ENCODE measurements around the gene ASCL2. TPM values are rescaled to one million over a fixed set of nuclear protein-coding genes. Genes with fewer than 3 reads are reported as not detected.
A peak's percentile ranks its signal among the peaks of the same experiment; 100 is the strongest.

The ASCL2 gene
- total RNA-seq, 1 donor from 2014 or later: not detected

DNA sequence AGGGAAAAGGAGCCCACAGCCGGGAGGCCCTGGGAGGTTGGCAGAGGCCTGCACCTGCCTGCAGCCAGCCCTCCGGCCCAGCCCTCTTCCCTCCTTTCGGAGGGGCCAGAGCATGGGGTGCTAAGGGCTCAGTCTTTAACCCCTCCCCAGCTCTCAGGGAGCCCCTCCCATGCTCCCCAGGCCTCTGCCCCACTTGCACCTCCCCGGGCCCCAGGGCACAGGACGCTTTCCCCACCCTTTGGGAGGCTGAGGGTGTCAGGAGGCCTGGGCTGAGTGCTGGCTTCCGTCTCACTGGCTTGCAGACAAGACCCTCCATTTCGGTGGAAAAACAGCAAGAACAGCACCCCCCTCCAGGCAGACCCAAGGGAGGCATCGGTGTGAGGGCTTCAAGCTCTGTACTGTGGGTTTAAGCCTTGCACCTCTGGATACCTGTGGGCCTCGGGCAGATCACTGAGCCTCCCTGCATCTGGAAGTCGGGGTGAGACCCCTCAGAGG lies 7.3 kb downstream of the ASCL2 start:
- intact Hi-C loops (cut with DNase I): no loop called here
- no peaks in the 10 kb centered on the region for H3K4me1 ChIP-seq
- H3K4me3 ChIP-seq: no peak overlapping the region
- no peak overlapping the region for H3K27ac ChIP-seq
- no peaks in the 10 kb centered on the region for H3K9me3 ChIP-seq
- DNase-seq (ENCODE audit: low spot score in 2 of 2): no peak
- TF ChIP-seq, protein P1, sequence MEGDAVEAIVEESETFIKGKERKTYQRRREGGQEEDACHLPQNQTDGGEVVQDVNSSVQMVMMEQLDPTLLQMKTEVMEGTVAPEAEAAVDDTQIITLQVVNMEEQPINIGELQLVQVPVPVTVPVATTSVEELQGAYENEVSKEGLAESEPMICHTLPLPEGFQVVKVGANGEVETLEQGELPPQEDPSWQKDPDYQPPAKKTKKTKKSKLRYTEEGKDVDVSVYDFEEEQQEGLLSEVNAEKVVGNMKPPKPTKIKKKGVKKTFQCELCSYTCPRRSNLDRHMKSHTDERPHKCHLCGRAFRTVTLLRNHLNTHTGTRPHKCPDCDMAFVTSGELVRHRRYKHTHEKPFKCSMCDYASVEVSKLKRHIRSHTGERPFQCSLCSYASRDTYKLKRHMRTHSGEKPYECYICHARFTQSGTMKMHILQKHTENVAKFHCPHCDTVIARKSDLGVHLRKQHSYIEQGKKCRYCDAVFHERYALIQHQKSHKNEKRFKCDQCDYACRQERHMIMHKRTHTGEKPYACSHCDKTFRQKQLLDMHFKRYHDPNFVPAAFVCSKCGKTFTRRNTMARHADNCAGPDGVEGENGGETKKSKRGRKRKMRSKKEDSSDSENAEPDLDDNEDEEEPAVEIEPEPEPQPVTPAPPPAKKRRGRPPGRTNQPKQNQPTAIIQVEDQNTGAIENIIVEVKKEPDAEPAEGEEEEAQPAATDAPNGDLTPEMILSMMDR (IDR thresholded peaks at IDR 0.05): no peak
- no peaks in the 10 kb centered on the region for H3K27me3 ChIP-seq
- no peaks in the 10 kb centered on the region for H3K36me3 ChIP-seq

DNA sequence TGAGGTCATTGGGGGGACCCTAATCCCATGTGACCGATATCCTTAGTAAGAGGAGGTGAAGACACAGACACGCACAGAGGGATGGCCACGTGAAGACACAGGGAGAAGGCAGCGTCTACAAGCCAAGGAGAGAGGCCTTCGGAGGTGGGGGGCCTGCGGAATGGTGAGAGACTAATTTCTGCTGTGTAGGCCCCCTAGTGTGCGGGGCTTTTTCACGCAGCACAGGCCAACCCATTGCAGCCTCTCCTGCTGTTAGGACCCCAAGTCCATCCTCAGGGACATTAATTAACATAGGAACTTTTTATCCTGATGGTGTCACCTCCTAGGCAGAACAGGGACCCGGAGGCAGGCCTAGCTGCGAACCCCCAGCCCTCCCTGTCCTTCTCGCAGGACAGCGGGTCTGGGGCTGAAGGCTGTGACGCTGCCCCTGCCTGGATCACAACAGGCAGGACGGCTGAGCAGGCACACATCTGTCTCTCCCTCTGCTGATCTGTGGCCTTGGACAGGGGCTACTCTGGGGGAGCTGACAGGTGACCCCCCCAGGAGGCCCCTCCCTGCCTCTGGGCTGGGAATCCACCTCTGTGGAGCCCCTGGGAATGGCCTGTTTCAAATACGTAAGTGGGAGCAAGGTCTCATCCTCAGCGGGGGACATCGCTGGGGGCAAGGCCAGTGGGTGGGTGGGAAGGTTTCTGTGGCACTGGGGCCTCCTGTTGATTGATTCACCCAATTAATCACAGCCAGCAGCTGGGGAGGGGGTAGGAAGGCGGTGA lies 7.9 kb downstream of the ASCL2 start:
- no peak overlapping the region for H3K27ac ChIP-seq
- peak in 1 of 2 donors; percentile 47 for DNase-seq (ENCODE audit: low spot score in 2 of 2)
- TF ChIP-seq, protein P1 (IDR thresholded peaks at IDR 0.05): no peak
- H3K4me1 ChIP-seq: no peaks in the 10 kb centered on the region
- H3K36me3 ChIP-seq: no peaks in the 10 kb centered on the region
- intact Hi-C loops (cut with DNase I): no loop called here
- no peaks in the 10 kb centered on the region for H3K9me3 ChIP-seq
- no peaks in the 10 kb centered on the region for H3K27me3 ChIP-seq
- no peak overlapping the region for H3K4me3 ChIP-seq

DNA sequence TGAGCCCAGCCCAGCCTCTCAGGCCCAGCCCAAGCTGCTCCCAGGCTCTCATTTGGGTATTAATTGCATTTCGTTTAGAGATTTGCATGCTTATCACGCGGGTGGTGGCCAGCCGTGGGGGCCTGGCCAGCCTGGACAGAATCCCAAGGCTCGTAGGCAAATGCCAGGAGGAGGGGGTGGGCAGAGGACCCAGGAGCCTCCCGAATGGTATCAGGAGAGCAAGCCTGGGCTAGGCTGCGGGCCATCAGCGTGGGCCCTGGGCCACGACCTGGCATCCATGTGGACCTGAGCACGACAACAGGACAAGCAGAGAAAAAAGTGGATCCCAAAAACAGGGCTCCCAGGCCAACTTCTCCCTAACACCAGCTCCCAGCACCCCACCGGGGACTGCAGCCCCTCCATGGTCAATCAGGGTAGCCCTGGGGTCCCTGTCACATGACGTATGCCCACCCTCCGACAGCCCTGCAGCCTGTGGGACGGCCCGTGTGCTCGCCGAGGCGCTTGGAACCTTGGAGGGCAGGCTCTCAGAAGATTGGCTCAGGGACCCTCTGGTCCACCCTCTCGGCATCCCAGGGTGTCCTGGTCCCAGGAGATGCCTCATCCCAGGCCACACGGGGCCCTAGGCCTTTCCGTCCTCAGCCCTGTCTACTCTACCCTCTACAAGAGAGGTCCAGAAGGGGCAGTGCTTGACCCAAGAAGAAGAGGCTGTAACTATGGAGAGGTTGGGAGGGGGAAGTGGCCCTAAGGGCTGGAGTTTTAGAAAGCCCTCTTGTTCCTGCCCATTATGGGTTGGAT lies 8.8 kb downstream of the ASCL2 start:
- no peak overlapping the region for H3K4me3 ChIP-seq
- TF ChIP-seq, protein P1 (IDR thresholded peaks at IDR 0.05): no peak
- H3K27ac ChIP-seq: no peak overlapping the region
- peak in 1 of 2 donors; percentile 43 for DNase-seq (ENCODE audit: low spot score in 2 of 2)
- no peaks in the 10 kb centered on the region for H3K27me3 ChIP-seq
- H3K4me1 ChIP-seq: no peaks in the 10 kb centered on the region
- intact Hi-C loops (cut with DNase I): no loop called here
- H3K9me3 ChIP-seq: no peaks in the 10 kb centered on the region
- no peaks in the 10 kb centered on the region for H3K36me3 ChIP-seq

DNA sequence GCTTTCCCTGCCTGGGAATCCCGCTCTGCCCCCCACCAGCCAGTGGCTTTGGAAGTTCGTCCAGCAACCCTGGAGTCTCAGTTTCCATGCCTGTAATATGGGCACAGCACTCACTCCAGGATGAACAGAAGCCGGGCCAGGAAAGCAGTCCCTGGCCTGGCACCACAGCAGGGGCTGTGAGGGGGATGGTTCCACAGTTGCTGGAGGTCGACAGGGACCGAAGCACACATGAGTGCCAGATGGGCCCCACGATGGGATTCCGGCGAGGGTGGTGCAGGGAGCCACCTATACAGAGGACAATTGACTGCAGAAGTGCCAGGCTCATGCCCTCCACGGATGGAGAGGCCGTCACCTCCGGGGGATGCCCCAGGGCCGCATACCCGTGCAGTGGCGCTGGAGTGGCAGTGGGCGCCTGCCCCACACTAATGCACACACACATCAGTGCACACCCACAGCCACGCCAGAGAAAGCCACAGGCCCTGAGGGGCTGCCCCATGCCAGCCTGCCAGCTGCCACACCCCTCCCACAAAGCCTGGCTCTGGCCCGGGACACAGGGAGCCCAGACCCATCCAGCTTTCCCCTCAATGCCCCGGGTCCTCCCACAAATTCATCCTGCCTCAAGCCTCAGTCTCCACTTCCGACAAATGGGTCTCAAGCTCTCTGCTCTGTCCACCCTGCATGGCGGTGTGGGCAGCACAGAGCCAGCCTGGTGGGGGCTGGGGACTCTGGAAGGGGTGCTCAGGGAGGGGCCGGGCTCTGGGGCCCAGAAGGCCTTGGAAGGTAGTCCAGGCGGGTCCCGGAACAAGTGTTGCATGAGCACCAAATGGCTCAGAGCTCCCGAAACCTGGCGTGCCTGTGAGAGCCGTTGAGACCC lies 9.7 kb downstream of the ASCL2 start:
- TF ChIP-seq, protein P1 (IDR thresholded peaks at IDR 0.05): no peak
- Histone ChIP-seq H3K9me3 (no peaks in the 10 kb centered on the region), H3K4me1 (no peaks in the 10 kb centered on the region), H3K36me3 (no peaks in the 10 kb centered on the region), H3K27ac (no peak overlapping the region), H3K27me3 (no peaks in the 10 kb centered on the region), H3K4me3 (no peak overlapping the region)
- DNase-seq (ENCODE audit: low spot score in 2 of 2): peak in 1 of 2 donors; percentile 57
- intact Hi-C loops (cut with DNase I): no loop called here

DNA sequence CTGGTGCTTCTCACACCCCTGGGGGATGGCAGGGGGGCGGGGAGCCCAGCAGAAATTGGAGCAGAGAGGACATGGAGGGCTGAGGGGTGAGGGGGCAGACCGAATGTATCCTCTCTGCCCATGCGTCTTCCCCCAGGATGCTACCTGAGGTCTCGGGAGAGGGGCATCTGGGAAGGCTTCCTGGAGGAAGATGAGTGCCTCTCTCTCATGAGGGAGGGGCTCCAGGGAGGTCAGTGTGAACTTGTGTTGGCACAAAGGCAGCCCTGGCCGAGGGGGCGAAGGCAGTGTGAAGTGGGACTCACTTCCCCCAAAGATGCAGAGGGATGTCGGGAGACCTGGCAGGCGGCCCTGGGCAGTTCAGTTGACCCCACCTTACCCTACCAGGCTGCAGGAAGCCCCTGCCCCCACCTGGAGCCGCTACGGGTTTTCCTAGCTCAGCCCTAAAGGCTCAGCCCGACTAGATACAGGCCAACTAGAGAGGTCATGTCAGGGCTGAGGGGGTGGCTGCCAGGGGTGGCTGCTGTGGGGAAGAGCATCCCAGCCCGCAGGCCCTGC lies 10.4 kb downstream of the ASCL2 start:
- Histone ChIP-seq H3K4me3 (no peak overlapping the region), H3K4me1 (no peaks in the 10 kb centered on the region), H3K27me3 (no peaks in the 10 kb centered on the region), H3K27ac (no peak overlapping the region), H3K9me3 (no peaks in the 10 kb centered on the region), H3K36me3 (no peaks in the 10 kb centered on the region)
- TF ChIP-seq, protein P1 (IDR thresholded peaks at IDR 0.05): no peak
- DNase-seq (ENCODE audit: low spot score in 2 of 2): no peak
- intact Hi-C loops (cut with DNase I): no loop called here

Data from ascending aorta (tissue), 2 donors.